ENCODE results near the gene KLHL6. TPM values are rescaled to one million over a fixed set of nuclear protein-coding genes. Genes with fewer than 3 reads are reported as not detected.
"Not testable (repeated sequence)": the region's sequence is repeated elsewhere in the genome, so short reads cannot be mapped to it uniquely, and the experiment has no call there.

The KLHL6 gene
- total and polyA plus RNA-seq, 7 donors: under 0.01 to 10.3 (median 1.1) TPM

GRCh38 chr3:183572935-183573334, 17.4 kb upstream of the KLHL6 start:
- Histone ChIP-seq H3K36me3 (no peaks in the 10 kb centered on the region), H3K27ac (no peak overlapping the region), H3K27me3 (no peaks in the 10 kb centered on the region), H3K4me3 (no peak overlapping the region), H3K9me3 (no peaks in the 10 kb centered on the region), H3K4me1 (peaks cover 0 to 12% (median 9%) of the 10 kb centered on the region in 4 donors)
- WGBS, 2 donors: 84 to 90% methylated on average over 3 of the region's 3 CpGs
- no peak for DNase-seq
- intact Hi-C loops (cut with DNase I): no loop called here
- no peak for TF ChIP-seq CTCF (IDR thresholded peaks at IDR 0.05)
- no peak for TF ChIP-seq POLR2A (IDR thresholded peaks at IDR 0.05)
- TF ChIP-seq EP300 (IDR thresholded peaks at IDR 0.05): no peak
- TF ChIP-seq POLR2AphosphoS5 (IDR thresholded peaks at IDR 0.05): no peak

GRCh38 chr3:183570191-183570590, 14.7 kb upstream of the KLHL6 start:
- H3K4me3 ChIP-seq; H3K9me3 ChIP-seq; H3K27me3 ChIP-seq; H3K36me3 ChIP-seq; intact Hi-C loops (cut with DNase I); H3K4me1 ChIP-seq; DNase-seq; H3K27ac ChIP-seq: not testable (repeated sequence)
- WGBS, 2 donors: 92 to 94% methylated on average over 3 of the region's 3 CpGs

- intact Hi-C loops (cut with DNase I): no loop called here
- 87 to 89% methylated on average over 4 of the region's 4 CpGs for WGBS, 2 donors
- Histone ChIP-seq H3K27ac (no peak overlapping the region), H3K4me1 (no peaks in the 10 kb centered on the region), H3K4me3 (no peak overlapping the region), H3K27me3 (no peaks in the 10 kb centered on the region), H3K36me3 (no peaks in the 10 kb centered on the region), H3K9me3 (no peaks in the 10 kb centered on the region)
- DNase-seq: no peak
- TF ChIP-seq POLR2AphosphoS5 (IDR thresholded peaks at IDR 0.05) (no peak), EP300 (IDR thresholded peaks at IDR 0.05) (no peak), POLR2A (IDR thresholded peaks at IDR 0.05) (no peak), CTCF (IDR thresholded peaks at IDR 0.05) (no peak)
Observed at GRCh38 chr3:183566880-183567279, 11.4 kb upstream of the KLHL6 start.

- TF ChIP-seq POLR2A (IDR thresholded peaks at IDR 0.05) (no peak), EP300 (IDR thresholded peaks at IDR 0.05) (no peak)
- DNase-seq: no peak
- H3K4me3 ChIP-seq: no peak overlapping the region
- intact Hi-C loops (cut with DNase I): no loop called here
- H3K9me3 ChIP-seq: no peaks in the 10 kb centered on the region
- no peaks in the 10 kb centered on the region for H3K36me3 ChIP-seq
- H3K27ac ChIP-seq: no peak overlapping the region
- 63 to 82% methylated on average over 5 of the region's 5 CpGs for WGBS, 2 donors
- H3K4me1 ChIP-seq: no peaks in the 10 kb centered on the region
- no peaks in the 10 kb centered on the region for H3K27me3 ChIP-seq
Observed at GRCh38 chr3:183564046-183564445, 8.5 kb upstream of the KLHL6 start.

GRCh38 chr3:183563536-183563874, 8.0 kb upstream of the KLHL6 start:
- DNase-seq: no peak
- intact Hi-C loops (cut with DNase I): no loop called here
- H3K9me3 ChIP-seq: no peaks in the 10 kb centered on the region
- H3K4me1 ChIP-seq: no peaks in the 10 kb centered on the region
- WGBS, 2 donors: 89 to 97% methylated on average over 2 of the region's 2 CpGs
- no peak overlapping the region for H3K4me3 ChIP-seq
- H3K36me3 ChIP-seq: no peaks in the 10 kb centered on the region
- no peak overlapping the region for H3K27ac ChIP-seq
- TF ChIP-seq POLR2A (IDR thresholded peaks at IDR 0.05) (no peak), CTCF (IDR thresholded peaks at IDR 0.05) (no peak), POLR2AphosphoS5 (IDR thresholded peaks at IDR 0.05) (no peak), EP300 (IDR thresholded peaks at IDR 0.05) (no peak)
- H3K27me3 ChIP-seq: no peaks in the 10 kb centered on the region

- no peaks in the 10 kb centered on the region for H3K4me1 ChIP-seq
- H3K9me3 ChIP-seq: no peaks in the 10 kb centered on the region
- H3K4me3 ChIP-seq: no peak overlapping the region
- no peak for TF ChIP-seq CTCF (IDR thresholded peaks at IDR 0.05)
- intact Hi-C loops (cut with DNase I): no loop called here
- H3K36me3 ChIP-seq: no peaks in the 10 kb centered on the region
- no peak overlapping the region for H3K27ac ChIP-seq
- WGBS, 2 donors: 83 to 84% methylated on average over 9 of the region's 9 CpGs
- DNase-seq: no peak
- no peaks in the 10 kb centered on the region for H3K27me3 ChIP-seq
Observed at GRCh38 chr3:183560607-183561006, 5.1 kb upstream of the KLHL6 start.

Measured in sigmoid colon (tissue), 7 donors.